Measurements from ENCODE around the gene SEMA4D. TPM values are rescaled to one million over a fixed set of nuclear protein-coding genes. Genes with fewer than 3 reads are reported as not detected.

The SEMA4D gene
- total RNA-seq, 3 donors from 2014 or later: 20.9 to 26.9 (median 23.1) TPM

DNA sequence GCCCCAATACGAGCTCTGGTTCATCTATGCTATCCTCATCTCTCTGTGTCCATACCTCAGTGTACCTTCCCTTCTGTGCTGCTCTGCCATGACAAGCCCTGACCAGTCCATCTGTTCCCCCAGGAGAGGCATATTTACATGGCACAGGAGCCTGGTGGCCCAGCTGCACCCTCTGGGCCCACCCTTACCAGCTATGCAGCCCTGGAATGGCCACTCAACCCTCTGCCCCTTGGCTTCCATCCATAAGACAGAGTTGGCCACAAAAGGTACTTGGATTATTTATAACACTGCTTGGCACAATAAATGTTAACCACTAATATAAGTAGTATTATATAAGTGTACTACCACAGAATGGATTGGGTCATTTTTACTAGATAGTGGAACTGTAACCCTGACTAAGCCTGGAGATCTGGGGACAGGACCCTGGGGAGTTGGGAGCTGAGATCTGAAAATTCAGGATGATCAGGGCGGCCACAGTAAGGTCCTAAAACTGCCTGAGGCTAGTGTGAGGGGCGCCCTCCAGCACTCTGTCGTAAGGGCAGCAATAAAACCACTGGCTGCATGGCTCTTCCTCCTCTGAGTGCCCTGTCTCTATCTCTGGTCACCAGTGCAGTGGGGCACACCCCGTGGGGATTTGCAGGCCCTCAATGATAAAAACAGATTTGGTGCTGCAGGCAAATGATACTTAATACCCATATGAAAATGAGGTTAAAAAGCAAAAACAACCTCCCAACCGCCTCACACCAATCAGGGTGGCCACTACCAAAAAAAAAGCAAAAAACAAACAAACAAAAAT lies 65.8 kb downstream of the SEMA4D start:
- no peaks in the 10 kb centered on the region for H3K9me3 ChIP-seq
- H3K4me1 ChIP-seq (ENCODE audit: low read depth): peaks cover 64% of the 10 kb centered on the region
- H3K36me3 ChIP-seq (ENCODE audit: low read depth): no peaks in the 10 kb centered on the region
- ATAC-seq: no peak
- TF ChIP-seq, protein P1, sequence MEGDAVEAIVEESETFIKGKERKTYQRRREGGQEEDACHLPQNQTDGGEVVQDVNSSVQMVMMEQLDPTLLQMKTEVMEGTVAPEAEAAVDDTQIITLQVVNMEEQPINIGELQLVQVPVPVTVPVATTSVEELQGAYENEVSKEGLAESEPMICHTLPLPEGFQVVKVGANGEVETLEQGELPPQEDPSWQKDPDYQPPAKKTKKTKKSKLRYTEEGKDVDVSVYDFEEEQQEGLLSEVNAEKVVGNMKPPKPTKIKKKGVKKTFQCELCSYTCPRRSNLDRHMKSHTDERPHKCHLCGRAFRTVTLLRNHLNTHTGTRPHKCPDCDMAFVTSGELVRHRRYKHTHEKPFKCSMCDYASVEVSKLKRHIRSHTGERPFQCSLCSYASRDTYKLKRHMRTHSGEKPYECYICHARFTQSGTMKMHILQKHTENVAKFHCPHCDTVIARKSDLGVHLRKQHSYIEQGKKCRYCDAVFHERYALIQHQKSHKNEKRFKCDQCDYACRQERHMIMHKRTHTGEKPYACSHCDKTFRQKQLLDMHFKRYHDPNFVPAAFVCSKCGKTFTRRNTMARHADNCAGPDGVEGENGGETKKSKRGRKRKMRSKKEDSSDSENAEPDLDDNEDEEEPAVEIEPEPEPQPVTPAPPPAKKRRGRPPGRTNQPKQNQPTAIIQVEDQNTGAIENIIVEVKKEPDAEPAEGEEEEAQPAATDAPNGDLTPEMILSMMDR (IDR thresholded peaks at IDR 0.05): no peak
- no peak overlapping the region for H3K4me3 ChIP-seq
- intact Hi-C loops (cut with DNase I, micrococcal nuclease): no loop called here
- DNase-seq: peak in 1 of 3 donors; percentile 50

DNA sequence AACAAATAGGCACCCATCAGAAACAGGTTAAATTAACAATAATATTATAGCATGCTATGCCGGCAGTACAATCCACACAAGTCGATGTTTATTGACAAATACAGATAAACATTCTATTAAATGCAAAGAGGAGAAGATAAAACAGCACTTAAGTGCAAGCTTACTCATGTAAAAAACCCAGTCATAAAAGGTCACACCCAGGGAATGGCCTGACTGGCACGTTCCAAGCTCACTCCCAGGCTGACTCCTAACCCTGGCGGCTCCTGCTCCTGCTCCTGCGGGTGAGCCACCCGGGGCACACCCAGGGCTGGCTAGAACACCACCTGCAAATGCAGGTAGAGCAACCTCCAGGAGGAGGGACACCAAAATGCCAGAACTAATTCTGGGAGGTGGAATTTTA lies 66.9 kb downstream of the SEMA4D start:
- Histone ChIP-seq H3K36me3 (ENCODE audit: low read depth) (no peaks in the 10 kb centered on the region), H3K4me1 (ENCODE audit: low read depth) (peaks cover 61% of the 10 kb centered on the region), H3K4me3 (no peak overlapping the region), H3K9me3 (no peaks in the 10 kb centered on the region)
- intact Hi-C loops (cut with DNase I, micrococcal nuclease): no loop called here
- TF ChIP-seq, protein P1 (IDR thresholded peaks at IDR 0.05): no peak
- peak; percentile 76 to 80 (median 78) for DNase-seq
- ATAC-seq: peak; percentile 80

DNA sequence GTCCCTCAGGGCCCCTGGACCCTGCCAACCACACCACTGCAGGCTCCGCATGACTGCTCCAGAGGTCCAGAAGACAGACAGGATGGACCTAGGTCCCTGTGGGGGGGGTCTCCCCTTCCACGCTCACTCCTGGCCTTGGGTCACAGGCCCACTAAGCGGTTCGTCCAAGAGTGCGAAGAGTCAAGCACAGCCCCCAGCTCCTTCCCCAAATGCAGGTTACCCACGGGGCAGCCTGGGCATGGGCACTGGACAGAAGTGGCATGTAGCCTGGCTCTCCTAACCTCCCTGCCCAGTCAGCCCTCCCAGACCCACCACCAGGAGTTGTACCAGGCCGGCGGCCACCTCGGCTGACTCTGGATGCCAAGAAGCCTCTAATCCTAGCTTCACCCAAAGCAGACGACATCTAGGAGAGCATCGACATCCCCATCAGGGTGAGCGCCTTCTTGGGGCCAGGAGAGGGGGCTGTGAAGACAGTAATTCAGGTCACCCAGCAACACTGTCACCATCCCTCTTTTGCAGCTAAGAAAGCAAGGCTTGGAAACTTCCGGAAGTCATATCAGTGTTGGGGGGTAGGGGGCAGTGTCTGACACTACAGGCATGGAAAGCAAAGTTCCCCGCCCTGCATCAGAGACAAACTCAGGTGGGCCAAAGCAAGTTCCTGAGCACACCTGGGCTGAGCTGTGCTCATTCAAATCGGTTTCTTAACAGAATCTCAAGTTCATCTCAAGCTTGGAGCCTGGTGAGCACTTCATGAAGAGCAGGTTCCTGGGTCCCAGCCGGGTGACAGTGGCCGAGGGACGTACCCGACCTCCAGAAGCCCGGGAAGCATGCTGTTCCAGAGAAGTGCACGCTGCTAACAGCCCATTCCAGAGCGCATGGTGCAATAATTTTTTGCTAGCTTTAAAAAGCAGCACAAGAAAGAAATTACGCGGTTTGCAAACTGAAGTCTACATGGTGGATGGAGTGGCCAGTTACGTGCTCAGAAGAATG lies 68.7 kb downstream of the SEMA4D start:
- Histone ChIP-seq H3K36me3 (ENCODE audit: low read depth) (no peaks in the 10 kb centered on the region), H3K4me1 (ENCODE audit: low read depth) (peaks cover 53% of the 10 kb centered on the region), H3K4me3 (no peak overlapping the region), H3K9me3 (no peaks in the 10 kb centered on the region)
- ATAC-seq: peak; percentile 5
- intact Hi-C loops (cut with DNase I, micrococcal nuclease): no loop called here
- DNase-seq: peak in 2 of 3 donors; percentile 49 to 53
- TF ChIP-seq, protein P1 (IDR thresholded peaks at IDR 0.05): no peak

DNA sequence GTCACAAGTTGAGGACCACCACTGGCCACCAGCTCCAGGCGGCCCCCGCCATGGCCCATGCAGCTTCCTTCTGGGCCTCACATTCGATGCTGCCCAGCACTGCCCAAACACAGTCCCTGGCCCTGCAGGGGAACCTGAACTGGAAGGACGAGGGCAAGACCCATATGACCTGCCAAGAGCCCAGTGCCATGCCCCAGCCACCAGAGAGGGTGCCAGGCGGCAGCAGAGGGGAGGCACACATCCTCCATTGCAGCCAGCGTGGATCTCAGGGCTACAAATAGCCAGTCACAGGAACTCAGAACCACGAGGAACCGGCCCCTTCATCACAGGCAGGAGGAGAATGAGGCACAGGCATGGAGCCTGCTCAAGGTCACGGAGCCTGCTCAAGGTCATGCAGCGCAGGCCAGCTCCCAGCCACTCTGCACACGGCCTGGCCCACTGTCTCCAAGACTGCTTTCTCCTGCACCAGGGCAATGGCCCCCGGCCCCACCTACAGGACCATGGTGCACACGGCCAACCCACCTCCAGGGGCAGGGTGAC lies 69.6 kb downstream of the SEMA4D start:
- TF ChIP-seq, protein P1 (IDR thresholded peaks at IDR 0.05): no peak
- H3K4me1 ChIP-seq (ENCODE audit: low read depth): peaks cover 53% of the 10 kb centered on the region
- no peaks in the 10 kb centered on the region for H3K36me3 ChIP-seq (ENCODE audit: low read depth)
- H3K9me3 ChIP-seq: no peaks in the 10 kb centered on the region
- ATAC-seq (no peak), DNase-seq (peak in 1 of 3 donors; percentile 50)
- no peak overlapping the region for H3K4me3 ChIP-seq
- intact Hi-C loops (cut with DNase I, micrococcal nuclease): no loop called here

DNA sequence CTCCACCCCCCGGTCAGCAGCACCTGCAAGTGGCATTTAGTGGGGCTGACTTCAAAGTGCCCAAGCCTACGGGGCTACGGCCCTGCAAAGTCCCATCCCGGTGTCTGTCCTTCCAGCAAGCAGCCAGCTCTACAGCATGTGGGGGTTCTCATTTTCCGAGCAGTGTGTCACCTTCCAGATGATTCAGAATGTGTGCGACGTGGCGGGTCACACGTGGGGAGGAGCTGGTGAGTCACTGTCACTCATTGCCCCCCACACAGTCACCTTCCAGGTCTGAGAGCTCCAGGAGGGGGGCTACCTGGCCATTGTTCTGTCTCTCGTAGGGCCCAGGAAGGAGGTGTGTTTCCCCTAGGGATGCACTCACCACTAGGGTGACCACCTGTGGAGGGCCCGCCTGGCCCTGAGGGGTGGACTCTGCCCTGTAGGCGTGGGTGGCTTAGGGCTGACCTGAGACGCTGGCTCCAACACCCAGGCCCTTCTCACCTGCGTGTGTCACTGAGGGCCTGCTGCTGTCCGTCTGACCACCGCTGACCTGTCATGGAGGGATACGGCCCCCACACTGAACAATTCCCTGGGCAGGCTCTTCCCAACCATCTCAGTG lies 70.2 kb downstream of the SEMA4D start:
- Histone ChIP-seq H3K9me3 (no peaks in the 10 kb centered on the region), H3K4me1 (ENCODE audit: low read depth) (peaks cover 48% of the 10 kb centered on the region), H3K36me3 (ENCODE audit: low read depth) (no peaks in the 10 kb centered on the region), H3K4me3 (no peak overlapping the region)
- TF ChIP-seq, protein P1 (IDR thresholded peaks at IDR 0.05): no peak
- intact Hi-C loops (cut with DNase I, micrococcal nuclease): no loop called here
- ATAC-seq (no peak), DNase-seq (peak in 1 of 3 donors; percentile 51)

All from mucosa of descending colon (tissue), 3 donors.